Measurements from ENCODE around the gene EMP2. TPM values are rescaled to one million over a fixed set of nuclear protein-coding genes. Genes with fewer than 3 reads are reported as not detected.

The EMP2 gene
- polyA plus RNA-seq, 3 donors = not detected

DNA sequence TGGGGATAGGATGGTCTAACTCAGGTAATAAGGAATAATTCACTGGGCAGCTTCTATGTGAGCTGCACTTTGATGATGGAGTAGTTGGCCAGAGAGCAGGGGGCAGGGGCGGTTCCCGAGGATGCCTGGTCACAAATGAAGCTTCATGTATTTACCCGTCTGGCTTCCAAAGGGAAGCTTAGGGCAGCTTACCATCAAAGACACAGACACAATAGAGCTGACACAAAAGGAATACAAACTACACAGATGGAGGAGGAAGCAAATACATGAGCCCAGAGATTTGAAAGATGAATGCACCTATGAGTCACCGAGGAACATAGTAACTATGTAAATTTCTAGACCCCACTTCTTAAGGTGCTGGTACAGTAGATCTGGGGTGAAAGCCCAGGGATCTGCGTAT lies 8.7 kb upstream of the EMP2 start:
- Histone ChIP-seq H3K9ac (ENCODE audit: insufficient read depth, low read length, poor library complexity, severe bottlenecking) (no peak overlapping the region), H3K9me3 (replicated peaks in 1 of 2; ENCODE audit: control insufficient read depth in 1 of 2, insufficient read depth in 1 of 2, low read length in 2 of 2) (no peaks in the 10 kb centered on the region), H3K27ac (ENCODE audit: low read depth in 1 of 2, low read length in 2 of 2) (no peak overlapping the region), H2AFZ (ENCODE audit: insufficient read depth, low read depth, low read length, poor library complexity, severe bottlenecking) (no peak overlapping the region), H3K79me2 (ENCODE audit: insufficient read depth, low read length) (no peaks in the 10 kb centered on the region), H3K27me3 (ENCODE audit: control insufficient read depth in 2 of 2, insufficient read depth in 2 of 2, low read length in 2 of 2) (no peaks in the 10 kb centered on the region), H4K20me1 (ENCODE audit: insufficient read depth, low read length) (no peaks in the 10 kb centered on the region), H3K4me3 (replicated peaks in 1 of 3; ENCODE audit: low read depth in 2 of 3, low read length in 3 of 3) (no peak overlapping the region), H3K36me3 (replicated peaks in 1 of 2; ENCODE audit: control insufficient read depth in 1 of 2, insufficient read depth in 2 of 2, low read length in 2 of 2) (no peaks in the 10 kb centered on the region), H3K4me2 (replicated peaks; ENCODE audit: extremely low read depth, low read length, poor library complexity, severe bottlenecking) (no peak overlapping the region), H3K4me1 (ENCODE audit: control insufficient read depth in 1 of 2, insufficient read depth in 2 of 2, low read length in 2 of 2) (no peaks in the 10 kb centered on the region)
- intact Hi-C loops (cut with micrococcal nuclease) = no loop called here
- H3K4me3 Mint-ChIP-seq = no peak overlapping the region
- H3K9me3 Mint-ChIP-seq = peaks cover 0 to 2% (median 0%) of the 10 kb centered on the region in 7 donors
- H3K36me3 Mint-ChIP-seq = no peaks in the 10 kb centered on the region
- peaks cover 6 to 25% (median 8%) of the 10 kb centered on the region in 3 donors for H3K27me3 Mint-ChIP-seq (ENCODE audit: low read depth in 3 of 3)
- TF ChIP-seq, protein P1, sequence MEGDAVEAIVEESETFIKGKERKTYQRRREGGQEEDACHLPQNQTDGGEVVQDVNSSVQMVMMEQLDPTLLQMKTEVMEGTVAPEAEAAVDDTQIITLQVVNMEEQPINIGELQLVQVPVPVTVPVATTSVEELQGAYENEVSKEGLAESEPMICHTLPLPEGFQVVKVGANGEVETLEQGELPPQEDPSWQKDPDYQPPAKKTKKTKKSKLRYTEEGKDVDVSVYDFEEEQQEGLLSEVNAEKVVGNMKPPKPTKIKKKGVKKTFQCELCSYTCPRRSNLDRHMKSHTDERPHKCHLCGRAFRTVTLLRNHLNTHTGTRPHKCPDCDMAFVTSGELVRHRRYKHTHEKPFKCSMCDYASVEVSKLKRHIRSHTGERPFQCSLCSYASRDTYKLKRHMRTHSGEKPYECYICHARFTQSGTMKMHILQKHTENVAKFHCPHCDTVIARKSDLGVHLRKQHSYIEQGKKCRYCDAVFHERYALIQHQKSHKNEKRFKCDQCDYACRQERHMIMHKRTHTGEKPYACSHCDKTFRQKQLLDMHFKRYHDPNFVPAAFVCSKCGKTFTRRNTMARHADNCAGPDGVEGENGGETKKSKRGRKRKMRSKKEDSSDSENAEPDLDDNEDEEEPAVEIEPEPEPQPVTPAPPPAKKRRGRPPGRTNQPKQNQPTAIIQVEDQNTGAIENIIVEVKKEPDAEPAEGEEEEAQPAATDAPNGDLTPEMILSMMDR (IDR thresholded peaks at IDR 0.05) = no peak
- no peaks in the 10 kb centered on the region for H3K4me1 Mint-ChIP-seq
- DNase-seq = no peak
- no CpG with 5 or more reads among the region's 5 CpGs for WGBS (ENCODE audit: insufficient coverage)
- no peak overlapping the region for H3K27ac Mint-ChIP-seq

DNA sequence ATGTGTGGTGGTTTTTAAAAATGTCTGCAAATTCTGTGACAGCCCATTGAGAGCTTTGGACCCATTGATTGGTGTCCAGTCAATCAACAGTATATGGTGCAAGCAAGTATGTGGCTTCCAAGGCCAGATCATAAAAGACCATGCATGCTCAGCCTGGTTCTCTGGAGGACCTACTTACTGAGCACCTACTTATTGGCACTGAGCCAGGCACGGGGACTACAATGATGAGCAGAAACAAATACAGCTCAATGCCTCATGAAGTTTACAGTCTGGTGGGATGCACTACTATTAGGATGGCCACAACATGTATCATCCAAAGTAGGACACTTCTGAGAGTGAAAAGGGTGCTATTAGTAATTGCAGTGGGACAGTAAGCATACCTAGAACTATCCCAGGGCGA lies 7.2 kb upstream of the EMP2 start:
- Histone ChIP-seq H3K27me3 (ENCODE audit: control insufficient read depth in 2 of 2, insufficient read depth in 2 of 2, low read length in 2 of 2) (peaks cover 7 to 10% of the 10 kb centered on the region in 2 donors), H3K9ac (ENCODE audit: insufficient read depth, low read length, poor library complexity, severe bottlenecking) (no peak overlapping the region), H3K27ac (ENCODE audit: low read depth in 1 of 2, low read length in 2 of 2) (no peak overlapping the region), H3K4me1 (ENCODE audit: control insufficient read depth in 1 of 2, insufficient read depth in 2 of 2, low read length in 2 of 2) (no peaks in the 10 kb centered on the region), H3K4me2 (replicated peaks; ENCODE audit: extremely low read depth, low read length, poor library complexity, severe bottlenecking) (no peak overlapping the region), H3K9me3 (replicated peaks in 1 of 2; ENCODE audit: control insufficient read depth in 1 of 2, insufficient read depth in 1 of 2, low read length in 2 of 2) (no peaks in the 10 kb centered on the region), H3K36me3 (replicated peaks in 1 of 2; ENCODE audit: control insufficient read depth in 1 of 2, insufficient read depth in 2 of 2, low read length in 2 of 2) (no peaks in the 10 kb centered on the region), H4K20me1 (ENCODE audit: insufficient read depth, low read length) (no peaks in the 10 kb centered on the region), H3K4me3 (replicated peaks in 1 of 3; ENCODE audit: low read depth in 2 of 3, low read length in 3 of 3) (no peak overlapping the region), H3K79me2 (ENCODE audit: insufficient read depth, low read length) (no peaks in the 10 kb centered on the region), H2AFZ (ENCODE audit: insufficient read depth, low read depth, low read length, poor library complexity, severe bottlenecking) (no peak overlapping the region)
- WGBS (ENCODE audit: insufficient coverage) = no CpG with 5 or more reads among the region's 2 CpGs
- intact Hi-C loops (cut with micrococcal nuclease) = no loop called here
- no peaks in the 10 kb centered on the region for H3K4me1 Mint-ChIP-seq
- H3K36me3 Mint-ChIP-seq = no peaks in the 10 kb centered on the region
- no peak for DNase-seq
- peaks cover 0 to 3% (median 0%) of the 10 kb centered on the region in 7 donors for H3K9me3 Mint-ChIP-seq
- no peak overlapping the region for H3K27ac Mint-ChIP-seq
- H3K27me3 Mint-ChIP-seq (ENCODE audit: low read depth in 3 of 3) = peaks cover 14 to 35% (median 19%) of the 10 kb centered on the region in 3 donors
- no peak overlapping the region for H3K4me3 Mint-ChIP-seq
- TF ChIP-seq, protein P1 (IDR thresholded peaks at IDR 0.05) = no peak
